ENCODE results near the gene F11R. TPM values are rescaled to one million over a fixed set of nuclear protein-coding genes. Genes with fewer than 3 reads are reported as not detected.

Gene F11R
- total and polyA plus RNA-seq, 2 of the 4 experiments (the other 2 are of a cell fraction) = 0.79 to 2.2 TPM

DNA sequence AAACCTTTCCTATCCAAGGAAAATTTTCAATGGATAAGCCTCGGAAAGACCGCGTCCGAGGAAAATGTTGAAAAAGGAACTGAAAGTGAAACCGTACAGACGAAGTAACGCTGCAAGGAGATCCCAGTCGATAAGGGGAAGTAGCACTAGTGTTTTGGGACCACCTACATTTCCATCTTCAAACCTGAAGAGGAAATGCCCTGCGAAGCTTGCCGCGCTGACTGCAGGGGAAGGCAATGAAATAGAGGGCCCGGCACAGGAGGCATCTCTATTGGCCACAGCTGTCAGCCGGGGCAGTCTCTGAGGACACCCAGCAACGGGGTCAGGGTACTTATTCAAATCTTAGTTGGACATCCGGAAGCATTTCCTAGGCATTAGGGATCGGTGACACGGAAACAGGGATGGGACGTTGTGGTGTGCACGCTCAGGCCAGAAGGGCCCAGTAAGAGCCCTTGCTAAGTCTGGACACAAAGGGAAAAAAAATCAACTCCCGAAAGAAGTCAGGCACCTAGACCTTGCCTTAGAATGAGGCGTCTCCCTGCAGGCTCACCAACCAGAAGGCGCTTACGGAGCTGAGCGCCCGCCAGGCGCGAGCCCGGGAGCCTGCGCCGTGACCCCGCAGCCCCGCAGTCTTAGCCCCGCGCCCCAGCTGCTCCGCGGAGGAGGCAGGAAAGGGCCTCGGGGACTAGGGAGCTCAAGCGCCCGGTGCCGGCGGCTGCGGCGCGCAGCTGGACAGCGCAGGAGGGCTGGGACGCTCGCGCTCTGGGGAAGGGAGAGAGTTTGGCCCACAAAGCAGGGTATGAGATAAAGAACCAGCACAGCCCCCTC is 24.2 kb upstream of the F11R start:
- Histone ChIP-seq H3K18ac (ENCODE audit: low read depth, low read length) (no peak overlapping the region; the same call in 1 of the 2 replicates), H3K56ac (ENCODE audit: extremely low read depth, insufficient read depth, low read length) (peak overlapping the region; percentile 89), H3K4ac (ENCODE audit: low read depth, low read length) (peak overlapping the region; percentile 78), H3K79me1 (ENCODE audit: low read depth in 1 of 2, low read length in 2 of 2) (peaks cover 18 to 37% of the 10 kb centered on the region in 2 experiments), H3K27me3 (ENCODE audit: control insufficient read depth, insufficient read depth, low read length) (no peaks in the 10 kb centered on the region), H3K9ac (ENCODE audit: low read depth, low read length) (peak overlapping the region; percentile 82), H4K8ac (ENCODE audit: low read depth in 2 of 2, low read length in 2 of 2) (peak overlapping the region; percentile 88 to 95), H2AK9ac (replicated peaks; ENCODE audit: low read depth, low read length, poor library complexity) (peak overlapping the region; percentile 84), H2AFZ (replicated peaks; ENCODE audit: low read length, poor library complexity) (peak overlapping the region; percentile 78), H3K9me3 (ENCODE audit: control insufficient read depth, insufficient read depth, low read length) (no peaks in the 10 kb centered on the region), H2BK20ac (ENCODE audit: low read depth, low read length) (no peak overlapping the region), H3K36me3 (ENCODE audit: control insufficient read depth, insufficient read depth, low read length) (peaks cover 19% of the 10 kb centered on the region), H3K4me2 (ENCODE audit: low read depth, low read length) (peak overlapping the region; percentile 87), H3K4me1 (ENCODE audit: control insufficient read depth, insufficient read depth, low read length) (no peaks in the 10 kb centered on the region; the same call in 1 of the 2 replicates), H2BK5ac (ENCODE audit: low read depth, low read length, poor library complexity, severe bottlenecking) (peak overlapping the region; percentile 75), H2BK120ac (ENCODE audit: low read depth, low read length) (peak overlapping the region; percentile 0; the same call in 1 of the 2 replicates), H4K20me1 (ENCODE audit: insufficient read depth, low read length) (no peaks in the 10 kb centered on the region; the same call in 1 of the 2 replicates), H3K9me1 (ENCODE audit: insufficient read depth, low read length) (no peaks in the 10 kb centered on the region), H4K5ac (ENCODE audit: low read depth, low read length) (peak overlapping the region; percentile 56), H4K91ac (ENCODE audit: insufficient read depth, low read depth, low read length) (peak overlapping the region; percentile 64), H2AK5ac (ENCODE audit: low read depth, low read length) (0 out of 2 replicates have a peak overlapping the region, but pooled peaks have one; percentile 3), H3K14ac (replicated peaks; ENCODE audit: low read depth, low read length) (peak overlapping the region; percentile 78), H3K27ac (ENCODE audit: insufficient read depth, low read length) (peak overlapping the region; percentile 73), H2BK15ac (ENCODE audit: low read depth, low read length) (no peak overlapping the region), H3K4me3 (ENCODE audit: insufficient read depth, low read depth, low read length) (peak overlapping the region; percentile 53), H3K23ac (ENCODE audit: low read depth, low read length) (peak overlapping the region; percentile 89)
- in situ Hi-C loops (cut with MboI; ENCODE audit: low sequenced_read_pairs) = loop anchor here (5.0 kb wide), 1 partner anchor 48 kb away; no protein-coding TSS in a partner anchor
- 0% methylated on average over 2 of the region's 48 CpGs; no CpG with 5 or more reads in 1 of the 2 experiments for WGBS, 2 experiments (ENCODE audit: extremely low coverage in 2 of 2, insufficient read length in 1 of 2)
- DNase-seq (peak; percentile 58), ATAC-seq (ENCODE audit: low read depth) (peak; percentile 68)
- 0 out of 2 replicates have a peak, but pooled peaks have one; percentile 33 for TF ChIP-seq MXI1 (IDR thresholded peaks at IDR 0.05; ENCODE audit: borderline replicate concordance, low read depth, low read length)
- no peak for TF ChIP-seq RFX5 (IDR thresholded peaks at IDR 0.05; ENCODE audit: low read depth, low read length)
- TF ChIP-seq FOS (IDR thresholded peaks at IDR 0.05; ENCODE audit: low read depth, low read length) = no peak
- TF ChIP-seq MAFK (IDR thresholded peaks at IDR 0.05; ENCODE audit: low read depth, low read length) = no peak
- no peak for TF ChIP-seq SMC3 (IDR thresholded peaks at IDR 0.05; ENCODE audit: low read depth, low read length)
- no peak for TF ChIP-seq CTCF (conservative IDR thresholded peaks at IDR 0.05; ENCODE audit: low read depth, low read length)
- TF ChIP-seq CHD1 (IDR thresholded peaks at IDR 0.05; ENCODE audit: low read depth, low read length) = no peak
- no peak for TF ChIP-seq POLR2A (IDR thresholded peaks at IDR 0.05; ENCODE audit: low read depth, low read length)
- intact Hi-C loops (cut with micrococcal nuclease) = loop anchor here (1.0 to 5.0 kb wide), 4 partner anchors 37 to 347 kb away; no protein-coding TSS in a partner anchor
- BruUV-seq (replicated peaks) = TSS peak; percentile 56
- dilution Hi-C loops (cut with HindIII; ENCODE audit: low sequenced_read_pairs, unreplicated experiment) = no loop called here
- ChIA-PET CTCF (interaction anchor here (2.0 to 2.2 kb wide), 2 partner anchors 48 to 52 kb away, joined by 10 to 13 read pairs; partner anchors contain the start of gene KLHDC9), POLR2A (ENCODE audit: unreplicated experiment) (no interaction called here)

Measured in IMR-90 (cell line).